Heart right ventricle (tissue), 16 donors: ENCODE results near the gene UBE2F. TPM values are rescaled to one million over a fixed set of nuclear protein-coding genes. Genes with fewer than 3 reads are reported as not detected.
"Not testable (repeated sequence)": the region's sequence is repeated elsewhere in the genome, so short reads cannot be mapped to it uniquely, and the experiment has no call there.

Source experiments
- ATAC-seq, 8 donors: fragments of 200-7000 bp; cut with Tn5 transposase; one replicate each; pipeline ENCODE4 v1.9.1; 2020; ENCODE audit warnings: mild to moderate bottlenecking in 8 of 8, moderate library complexity in 8 of 8, moderate number of reproducible peaks in 1 of 8
- DNase-seq, 2 donors: peaks; one replicate each; pipeline ENCODE4 v3.0.0-alpha.2; 2020
- H3K27ac ChIP-seq, 10 donors: fragments of 200-600 bp; sonication (generic) in 2 of 10; one replicate each; pipeline versions ENCODE4 v1.5.0 to v1.8.0; 2020 to 2022; ENCODE audit warnings: mild to moderate bottlenecking in 3 of 10
- H3K27me3 ChIP-seq, 7 donors: fragments of 200-600 bp; one replicate each; pipeline ENCODE4 v1.8.0; 2021 to 2022; ENCODE audit warnings: mild to moderate bottlenecking in 2 of 7
- H3K36me3 ChIP-seq, 9 donors: fragments of 200-600 bp; sonication (generic) in 1 of 9; one replicate each; pipeline versions ENCODE4 v1.5.0 to v1.8.0; 2020 to 2022; ENCODE audit warnings: mild to moderate bottlenecking in 2 of 9
- H3K4me1 ChIP-seq, 9 donors: fragments of 200-600 bp; sonication (generic) in 1 of 9; one replicate each; pipeline versions ENCODE4 v1.5.0 to v1.8.0; 2020 to 2022; ENCODE audit warnings: mild to moderate bottlenecking in 4 of 9
- H3K4me3 ChIP-seq, 10 donors: fragments of 200-600 bp; sonication (generic) in 2 of 10; one replicate each; pipeline versions ENCODE4 v1.5.0 to v1.8.0; 2020 to 2022; ENCODE audit warnings: mild to moderate bottlenecking in 7 of 10, moderate library complexity in 2 of 10
- H3K9me3 ChIP-seq, 11 donors: fragments of 200-600 bp in 10 of 11; sonication (generic) in 2 of 11; one replicate each; pipeline versions ENCODE4 v1.5.0 to v1.8.0; 2013 to 2022; ENCODE audit warnings: mild to moderate bottlenecking in 2 of 11, control low read depth in 1 of 11, moderate library complexity in 1 of 11
- CTCF ChIP-seq, 9 donors: fragments of 200-600 bp; sonication (generic) in 2 of 9; IDR thresholded peaks; one replicate each; pipeline versions ENCODE4 v1.5.0 to v1.8.0; 2021 to 2022; ENCODE audit warnings: antibody characterized with exemption in 9 of 9, mild to moderate bottlenecking in 5 of 9, moderate library complexity in 1 of 9
- WGBS, 2 donors: extraction: QIAGEN DNeasy Blood & Tissue Kit; methylation state at CpG; one replicate each; pipeline ENCODE4 v1.1.7; 2013; ENCODE audit warnings: inconsistent platforms in 1 of 2; 5-methylcytosine and 5-hydroxymethylcytosine counted together
- intact Hi-C, 10 donors: fragments of 100-400 bp; cut with DNase I; formaldehyde crosslinking; loops; one replicate each; pipeline versions ENCODE4 v1.11.1 to v1.14.2; 2022
- polyA plus RNA-seq, 2 donors: library from polyadenylated mRNA; stranded (reverse); fragments of 200-250 nt; gene quantifications; one replicate each; pipeline ENCODE4 v1.2.3, GENCODE V29; 2013
- total RNA-seq, 10 donors: library from RNA; stranded (reverse); fragmentation: NEBNext Ultra II Directional in 3 of 10; extraction: Animal tissue kit (Norgen Biotek cat#: 25700) in 3 of 10; gene quantifications; one replicate each; pipeline versions ENCODE4 v1.2.1 to v1.2.4, GENCODE V29; 2021 to 2023
- donor health status: Arrhythmogenic right ventricular cardiomyopathy.
- donor health status: ischemic (EF 13 %, LVEDD 7.1; RV severe dilation, severe dysfunction).
- donor health status: healthy with polysubstance abuse.
- donor health status: DM: no; HTN: yes; CAD: no.
- donor health status: DM: no; HTN: no; CAD: no.
- donor health status: ischemic (EF 25% LVEDD 6.9; RV normal size, moderate dysfunction).
- donor health status: ischemic (EF 25% LVEDD 5.7; RV mildly dilated, moderate dysfunction).
- donor health status: healthy.
- donor health status: DM: yes; HTN: yes; CAD: no.
- donor health status: Ischemic cardiomyopathy.
- donor health status: ischemic (EF 35%, LVEDD 5.7; RV mildly dilated, moderate dysfunction).
- donor health status: nonischemic (EF 11% LVEDD 7.7; RV severe dilation, severe dysfunction).
- donor health status: DM: yes; HTN: yes; CAD: no.
- donor health status: PGD.
- donor health status: ischemic (EF 29% LVEDD 5.4; RV normal size, mild dysfunction).
- donor health status: nonischemic (EF 23%, LVEDD 6.1; RV moderate dilation, normal function).

Gene UBE2F
- total and polyA plus RNA-seq, 12 donors, result 43.5 to 82.2 (median 63.7) TPM

- ATAC-seq (no peak), DNase-seq (no peak)
- H3K9me3 ChIP-seq, result peaks cover 0 to 9% (median 0%) of the 10 kb centered on the region in 11 donors
- WGBS, 2 donors, result 94 to 99% methylated on average over 2 of the region's 2 CpGs
- no peak overlapping the region for H3K27ac ChIP-seq
- TF ChIP-seq CTCF (IDR thresholded peaks at IDR 0.05), result no peak
- H3K4me1 ChIP-seq, result no peaks in the 10 kb centered on the region
- no peak overlapping the region for H3K4me3 ChIP-seq
- intact Hi-C loops, result no loop called here
- no peaks in the 10 kb centered on the region for H3K36me3 ChIP-seq
- H3K27me3 ChIP-seq, result no peaks in the 10 kb centered on the region
These were observed 86.5 kb downstream of the UBE2F start for GRCh38 chr2:238053191-238053776.

- H3K27me3 ChIP-seq, result no peaks in the 10 kb centered on the region
- intact Hi-C loops, result no loop called here
- peaks cover 0 to 13% (median 8%) of the 10 kb centered on the region in 9 donors for H3K4me1 ChIP-seq
- ATAC-seq, result no peak
- no peaks in the 10 kb centered on the region for H3K9me3 ChIP-seq
- TF ChIP-seq CTCF (IDR thresholded peaks at IDR 0.05), result no peak
- H3K4me3 ChIP-seq, result no peak overlapping the region
- WGBS, 2 donors, result 54 to 56% methylated on average over 3 of the region's 3 CpGs
- DNase-seq, result no peak
- H3K36me3 ChIP-seq, result no peaks in the 10 kb centered on the region
- no peak overlapping the region for H3K27ac ChIP-seq
These were observed 89.0 kb downstream of the UBE2F start for GRCh38 chr2:238055841-238056240.

- DNase-seq, intact Hi-C loops, H3K27me3 ChIP-seq, H3K36me3 ChIP-seq, ATAC-seq, H3K27ac ChIP-seq, H3K4me3 ChIP-seq, H3K9me3 ChIP-seq: not testable (repeated sequence)
- 85 to 87% methylated on average over 33 to 44 of the region's 44 CpGs for WGBS, 2 donors
- peaks cover 2 to 25% (median 17%) of the 10 kb centered on the region in 9 donors for H3K4me1 ChIP-seq
These were observed 91.1 kb downstream of the UBE2F start for GRCh38 chr2:238057696-238058575.

- no peaks in the 10 kb centered on the region for H3K27me3 ChIP-seq
- peak overlapping the region in 2 of 10 donors; percentile 92 to 96 for H3K27ac ChIP-seq
These were observed 92.7 kb downstream of the UBE2F start for GRCh38 chr2:238059505-238059904.

More at GRCh38 chr2:238059505-238059904, 92.7 kb downstream of the UBE2F start:
- Histone ChIP-seq H3K4me1 (peaks cover 2 to 25% (median 17%) of the 10 kb centered on the region in 9 donors), H3K36me3 (peaks cover 0 to 4% (median 0%) of the 10 kb centered on the region in 9 donors), H3K9me3 (no peaks in the 10 kb centered on the region), H3K4me3 (peak overlapping the region in 7 of 10 donors; percentile 76 to 95 (median 82))
- intact Hi-C loops, result no loop called here
- no peak for TF ChIP-seq CTCF (IDR thresholded peaks at IDR 0.05)
- no peak for ATAC-seq
- 74 to 75% methylated on average over 3 of the region's 3 CpGs for WGBS, 2 donors
- no peak for DNase-seq
